BJ (cell line): Measurements from ENCODE around the gene ANKEF1. TPM values are rescaled to one million over a fixed set of nuclear protein-coding genes. Genes with fewer than 3 reads are reported as not detected.
"Not testable (repeated sequence)": the region's sequence is repeated elsewhere in the genome, so short reads cannot be mapped to it uniquely, and the experiment has no call there.

Experiments used
- CTCF ChIA-PET: fragments of 350-600 bp; formaldehyde crosslinking; extraction: SDS; loops from one replicate; lab custom pipeline; 2021; ENCODE audit warnings: antibody characterized with exemption, inconsistent platforms; lab: Yijun Ruan, JAX
- POLR2A ChIA-PET: fragments of 300-600 bp; sonication (Branson Sonifier 250); formaldehyde crosslinking; extraction: SDS; loops from one replicate; lab custom pipeline; 2021; ENCODE audit warnings: antibody characterized with exemption; lab: Charles Lee
- DNase-seq: peaks from one replicate; pipeline ENCODE4 v3.0.0-alpha.2; 2011; ENCODE audit warnings: low read depth
- H3K27me3 ChIP-seq: 2 replicates; pipeline ENCODE4 v1.6.0; 2011; ENCODE audit warnings: low read length; ENCODE audit not compliant: control insufficient read depth, insufficient read depth
- H3K36me3 ChIP-seq: 2 replicates; pipeline ENCODE4 v1.5.1; 2011; ENCODE audit warnings: low read length; ENCODE audit not compliant: control insufficient read depth, insufficient read depth
- H3K4me3 ChIP-seq: 2 replicates; pipeline ENCODE4 v1.5.1; 2011; ENCODE audit warnings: low read depth, mild to moderate bottlenecking, control low read depth, low read length
- polyA plus RNA-seq: library from polyadenylated mRNA; depleted of rRNA; stranded (reverse); fragments of >200 nt; gene quantifications from 2 replicates; pipeline ENCODE4 v1.2.3, GENCODE V29; 2011
- TF ChIP-seq, protein P1 (sequence below): IDR thresholded peaks from 2 replicates; pipeline ENCODE4 v1.5.1; 2011; ENCODE audit warnings: low read depth, mild to moderate bottlenecking, control low read depth, inconsistent platforms, low read length, moderate library complexity; ENCODE audit not compliant: insufficient read depth

Gene ANKEF1
- polyA plus RNA-seq, 1 experiment = 0.70 TPM

DNA sequence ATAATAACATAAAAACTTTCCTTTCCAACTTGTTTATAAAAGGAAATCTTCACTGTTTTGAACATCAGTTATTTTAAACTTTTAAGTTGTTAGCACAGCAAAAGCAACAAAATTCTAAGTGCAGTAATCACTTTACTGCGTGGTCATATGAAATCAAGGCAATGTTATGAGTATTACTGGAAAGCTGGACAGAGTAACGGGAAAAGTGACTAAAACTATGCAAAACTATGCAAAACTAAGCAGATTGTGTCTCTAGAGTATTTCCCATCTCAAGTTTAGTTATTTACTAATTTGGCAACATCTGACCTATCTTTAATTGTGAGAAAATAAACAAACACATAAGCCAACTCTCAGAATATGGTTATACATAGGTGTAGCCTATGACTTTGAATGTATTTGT, 10.9 kb upstream of the ANKEF1 start:
- POLR2A ChIA-PET = interaction anchor here (0.7 kb wide), 1 partner anchor 11 kb away, joined by 3 read pairs; the partner anchor contains the start of gene ANKEF1
- no peak for DNase-seq

DNA sequence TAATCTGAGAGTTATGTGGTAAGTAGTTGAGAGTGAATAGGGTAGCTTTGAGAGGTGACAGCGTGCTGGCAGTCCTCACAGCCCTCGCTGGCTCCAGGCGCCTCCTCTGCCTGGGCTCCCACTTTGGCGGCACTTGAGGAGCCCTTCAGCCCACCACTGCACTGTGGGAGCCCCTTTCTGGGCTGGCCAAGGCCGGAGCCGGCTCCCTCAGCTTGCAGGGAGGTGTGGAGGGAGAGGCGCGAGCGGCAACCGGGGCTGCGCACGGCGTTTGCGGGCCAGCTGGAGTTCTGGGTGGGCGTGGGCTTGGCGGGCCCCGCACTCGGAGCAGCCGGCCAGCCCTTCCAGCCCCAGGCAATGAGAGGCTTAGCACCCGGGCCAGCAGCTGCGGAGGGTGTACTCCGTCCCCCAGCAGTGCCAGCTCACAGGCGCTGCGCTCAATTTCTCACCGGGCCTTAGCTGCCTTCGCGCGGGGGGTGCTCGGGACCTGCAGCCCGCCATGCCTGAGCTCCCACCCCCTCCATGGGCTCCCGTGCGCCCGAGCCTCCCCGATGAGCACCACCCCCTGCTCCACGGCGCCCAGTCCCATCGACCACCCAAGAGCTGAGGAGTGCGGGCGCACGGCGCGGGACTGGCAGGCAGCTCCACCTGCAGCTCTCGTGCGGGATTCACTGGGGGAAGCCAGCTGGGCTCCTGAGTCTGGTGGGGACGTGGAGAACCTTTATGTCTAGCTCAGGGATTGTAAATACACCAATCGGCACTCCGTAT, 3.2 kb upstream of the ANKEF1 start:
- CTCF ChIA-PET, POLR2A ChIA-PET, H3K36me3 ChIP-seq, H3K4me3 ChIP-seq, H3K27me3 ChIP-seq, DNase-seq: not testable (repeated sequence)

More for the DNA sequence above, 10.9 kb upstream of the ANKEF1 start:
- TF ChIP-seq, protein P1, sequence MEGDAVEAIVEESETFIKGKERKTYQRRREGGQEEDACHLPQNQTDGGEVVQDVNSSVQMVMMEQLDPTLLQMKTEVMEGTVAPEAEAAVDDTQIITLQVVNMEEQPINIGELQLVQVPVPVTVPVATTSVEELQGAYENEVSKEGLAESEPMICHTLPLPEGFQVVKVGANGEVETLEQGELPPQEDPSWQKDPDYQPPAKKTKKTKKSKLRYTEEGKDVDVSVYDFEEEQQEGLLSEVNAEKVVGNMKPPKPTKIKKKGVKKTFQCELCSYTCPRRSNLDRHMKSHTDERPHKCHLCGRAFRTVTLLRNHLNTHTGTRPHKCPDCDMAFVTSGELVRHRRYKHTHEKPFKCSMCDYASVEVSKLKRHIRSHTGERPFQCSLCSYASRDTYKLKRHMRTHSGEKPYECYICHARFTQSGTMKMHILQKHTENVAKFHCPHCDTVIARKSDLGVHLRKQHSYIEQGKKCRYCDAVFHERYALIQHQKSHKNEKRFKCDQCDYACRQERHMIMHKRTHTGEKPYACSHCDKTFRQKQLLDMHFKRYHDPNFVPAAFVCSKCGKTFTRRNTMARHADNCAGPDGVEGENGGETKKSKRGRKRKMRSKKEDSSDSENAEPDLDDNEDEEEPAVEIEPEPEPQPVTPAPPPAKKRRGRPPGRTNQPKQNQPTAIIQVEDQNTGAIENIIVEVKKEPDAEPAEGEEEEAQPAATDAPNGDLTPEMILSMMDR = no peak
- H3K36me3 ChIP-seq = no peaks in the 10 kb centered on the region
- CTCF ChIA-PET = no interaction called here
- no peak overlapping the region for H3K4me3 ChIP-seq
- H3K27me3 ChIP-seq = 0 out of 2 replicates have a peak, but pooled peaks cover 4% of the 10 kb centered on the region

DNA sequence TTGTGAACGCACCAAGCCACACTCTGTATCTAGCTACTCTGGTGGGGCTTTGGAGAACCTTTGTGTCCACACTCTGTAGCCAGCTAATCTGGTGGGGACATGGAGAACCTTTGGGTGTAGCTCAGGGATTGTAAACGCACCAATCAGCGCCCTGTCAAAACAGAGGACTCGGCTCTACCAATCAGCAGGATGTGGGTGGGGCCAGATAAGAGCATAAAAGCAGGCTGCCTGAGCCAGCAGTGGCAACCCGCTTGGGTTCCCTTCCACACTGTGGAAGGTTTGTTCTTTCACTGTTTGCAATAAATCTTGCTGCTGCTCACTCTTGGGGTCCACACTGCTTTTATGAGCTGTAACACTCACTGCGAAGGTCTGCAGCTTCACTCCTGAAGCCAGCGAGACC, 2.5 kb upstream of the ANKEF1 start:
- DNase-seq, CTCF ChIA-PET, H3K27me3 ChIP-seq, H3K4me3 ChIP-seq, POLR2A ChIA-PET, H3K36me3 ChIP-seq: not testable (repeated sequence)

DNA sequence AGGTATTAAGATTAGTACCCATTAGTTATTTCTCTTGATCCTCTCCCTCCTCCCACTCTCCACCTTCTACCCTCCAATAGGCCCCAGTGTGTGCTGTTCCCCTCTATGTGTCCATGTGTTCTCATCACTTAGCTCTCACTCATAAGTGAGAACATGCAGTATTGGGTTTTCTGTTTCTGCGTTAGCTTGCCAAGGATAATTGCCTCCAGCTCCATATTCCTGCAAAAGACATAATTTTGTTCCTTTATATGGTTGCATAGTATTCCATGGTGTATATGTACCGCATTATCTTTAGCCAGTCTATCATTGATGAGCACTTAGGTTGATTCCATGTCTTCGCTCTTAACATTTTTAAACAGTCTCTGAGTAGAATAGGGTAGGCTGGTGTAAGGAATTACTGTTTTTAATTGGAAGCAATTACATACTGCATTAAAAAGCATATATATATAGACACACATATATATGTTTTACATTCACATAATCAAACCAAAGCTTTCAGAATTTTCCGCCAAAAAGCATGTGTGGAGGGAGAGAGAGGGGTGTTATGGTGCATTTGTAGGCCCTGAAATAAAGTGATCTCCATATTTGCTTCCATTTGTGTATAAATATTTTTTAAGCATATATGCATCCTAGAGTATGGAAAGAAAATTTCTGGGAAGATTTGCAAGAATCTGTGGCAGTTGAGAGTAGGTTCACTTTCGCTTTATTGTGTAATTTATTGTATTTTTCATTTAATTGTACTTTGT, 709 bp upstream of the ANKEF1 start:
- TF ChIP-seq, protein P1 = no peak
- POLR2A ChIA-PET = interaction anchor here (0.6 kb wide), 1 partner anchor 10 kb away, joined by 3 read pairs; no protein-coding TSS in a partner anchor
- CTCF ChIA-PET = interaction anchor here (0.7 to 0.8 kb wide), 2 partner anchors 14 to 56 kb away, joined by 3 to 5 read pairs; no protein-coding TSS in a partner anchor
- DNase-seq = no peak
- Histone ChIP-seq H3K27me3 (no peaks in the 10 kb centered on the region), H3K4me3 (no peak overlapping the region; the same call in 1 of the 2 replicates), H3K36me3 (no peaks in the 10 kb centered on the region)

DNA sequence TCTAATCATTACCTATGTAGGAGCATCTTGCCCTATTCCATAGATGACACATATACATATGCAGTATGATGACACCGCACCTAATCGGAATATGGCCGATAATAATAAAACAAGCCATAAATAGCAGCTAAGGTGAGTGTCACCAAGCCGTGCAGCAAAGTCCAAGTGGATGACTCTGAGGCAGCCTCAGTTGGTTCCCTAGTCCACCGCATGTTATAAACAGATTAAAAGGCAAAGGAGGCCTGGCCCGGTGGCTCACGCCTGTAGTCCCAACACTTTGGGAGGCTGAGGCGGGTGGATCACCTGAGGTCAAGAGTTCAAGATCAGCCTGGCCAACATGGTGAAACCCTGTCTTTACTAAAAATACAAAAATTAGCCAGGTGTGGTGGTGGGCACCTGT, 1.5 kb downstream of the ANKEF1 start:
- POLR2A ChIA-PET, H3K36me3 ChIP-seq, H3K4me3 ChIP-seq, DNase-seq, CTCF ChIA-PET, H3K27me3 ChIP-seq: not testable (repeated sequence)

DNA sequence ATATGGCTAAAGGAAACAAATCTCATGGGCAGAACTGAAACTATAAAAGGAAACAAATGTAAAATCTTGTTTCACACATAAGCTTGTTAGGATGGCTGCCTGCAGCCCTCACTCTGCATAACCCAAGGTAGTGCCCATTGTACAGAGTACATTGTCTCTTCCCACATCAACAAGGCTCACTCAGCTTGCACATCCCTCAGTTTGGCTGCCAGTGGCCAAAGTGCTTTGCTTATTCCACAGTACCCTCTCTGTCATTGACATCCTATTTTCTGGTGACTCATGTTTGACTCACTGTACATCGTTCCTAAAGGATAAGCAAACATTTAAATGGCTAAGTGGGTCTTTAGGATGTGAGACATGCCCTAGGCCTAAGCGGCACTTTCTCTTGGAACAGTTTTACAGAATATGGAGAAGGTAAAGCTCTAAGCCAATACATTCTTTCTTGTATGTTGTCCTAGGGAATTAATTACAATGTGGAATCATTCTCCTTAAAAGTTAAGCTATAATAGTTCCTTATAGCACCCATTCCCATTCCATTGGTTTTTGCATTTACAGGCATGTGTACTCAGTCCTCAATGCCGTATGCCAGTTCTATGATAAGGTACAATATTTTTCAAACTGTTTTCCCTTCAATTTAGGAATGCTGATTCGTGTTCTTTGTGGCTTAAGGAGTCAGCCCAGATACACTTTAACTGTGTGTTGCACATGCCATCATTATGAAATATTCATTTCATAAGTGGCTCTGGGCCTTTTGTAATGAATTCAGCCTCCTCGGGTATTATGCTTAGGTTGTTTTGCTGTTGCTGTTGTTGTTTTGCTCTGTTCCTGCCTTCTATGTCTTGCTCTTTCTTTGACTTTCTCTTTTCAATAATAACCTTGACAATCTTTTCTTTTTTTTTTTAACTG, 5.5 kb downstream of the ANKEF1 start:
- CTCF ChIA-PET = interaction anchor here (1.0 kb wide), 1 partner anchor 48 kb away, joined by 3 read pairs; no protein-coding TSS in a partner anchor
- H3K36me3 ChIP-seq = no peaks in the 10 kb centered on the region
- no peak overlapping the region for H3K4me3 ChIP-seq
- H3K27me3 ChIP-seq = no peaks in the 10 kb centered on the region
- POLR2A ChIA-PET = no interaction called here
- TF ChIP-seq, protein P1 = no peak
- peak; percentile 22 for DNase-seq
